Activated CD8-positive, alpha-beta memory T cell treated with anti-CD3 and anti-CD28 coated beads for 4 hours (primary cell): ENCODE results near the gene TRRAP.

ENCODE experiments used
- DNase-seq, 2 donors: peaks; one replicate each; pipeline ENCODE4 v3.0.0-alpha.2; 2020; ENCODE audit warnings: low read depth in 2 of 2

TRRAP gene

DNA sequence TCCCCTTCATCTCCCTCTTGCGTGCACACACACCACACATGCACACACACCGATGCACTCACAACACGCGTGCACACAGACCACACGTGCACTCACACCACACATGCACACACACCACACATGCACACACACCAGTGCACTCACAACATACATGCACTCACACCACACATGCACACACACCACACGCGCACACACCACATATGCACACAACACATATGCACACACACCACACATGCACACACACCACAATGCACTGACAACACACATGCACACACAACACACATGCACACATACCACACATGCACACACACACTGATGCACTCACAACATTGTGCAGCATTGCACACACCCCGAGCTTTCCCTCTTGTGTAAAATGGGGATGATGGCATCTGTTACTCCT, 68.1 kb downstream of the TRRAP start:
- DNase-seq = no peak

- no peak for DNase-seq
Measured at GRCh38 chr7:98949336-98950044, 71.2 kb downstream of the TRRAP start.

DNA sequence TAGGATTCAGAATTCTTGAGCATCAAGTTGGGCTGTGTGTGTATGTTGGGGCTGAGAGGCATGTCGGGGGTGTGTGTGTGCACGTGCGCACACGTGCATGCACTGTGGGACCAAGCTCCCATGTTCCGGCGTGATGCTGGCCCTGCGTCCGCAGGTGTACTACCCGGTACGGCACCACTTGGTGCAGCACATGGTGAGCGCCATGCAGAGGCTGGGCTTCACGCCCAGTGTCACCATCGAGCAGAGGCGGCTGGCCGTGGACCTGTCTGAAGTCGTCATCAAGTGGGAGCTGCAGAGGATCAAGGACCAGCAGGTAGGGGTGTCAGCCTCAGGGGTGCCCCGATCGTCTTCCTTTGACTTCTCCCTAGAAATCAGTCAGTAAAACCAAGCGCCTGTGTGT, 77.7 kb downstream of the TRRAP start:
- no peak for DNase-seq

GRCh38 chr7:98956469-98956868, 78.1 kb downstream of the TRRAP start:
- no peak for DNase-seq

- no peak for DNase-seq
Measured at GRCh38 chr7:98956937-98957336, 78.6 kb downstream of the TRRAP start.

DNA sequence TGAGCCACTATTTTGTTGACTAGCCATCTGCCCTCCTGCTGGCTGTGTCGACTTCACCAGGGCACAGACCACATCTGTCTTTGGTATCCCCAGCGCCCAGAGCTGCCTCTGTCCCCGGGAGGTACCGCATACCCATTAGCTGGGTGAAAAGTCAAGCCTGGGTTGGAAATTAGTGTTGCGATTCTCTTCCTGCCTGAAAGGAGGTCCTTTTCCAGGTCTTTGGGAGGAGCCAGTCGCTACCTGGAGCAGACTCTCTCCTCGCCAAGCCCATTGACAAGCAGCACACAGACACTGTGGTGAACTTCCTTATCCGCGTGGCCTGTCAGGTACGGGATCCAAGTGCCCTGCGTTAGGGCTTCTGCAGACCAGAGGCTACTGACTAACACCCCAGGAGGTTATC, 79.4 kb downstream of the TRRAP start:
- DNase-seq = no peak

DNA sequence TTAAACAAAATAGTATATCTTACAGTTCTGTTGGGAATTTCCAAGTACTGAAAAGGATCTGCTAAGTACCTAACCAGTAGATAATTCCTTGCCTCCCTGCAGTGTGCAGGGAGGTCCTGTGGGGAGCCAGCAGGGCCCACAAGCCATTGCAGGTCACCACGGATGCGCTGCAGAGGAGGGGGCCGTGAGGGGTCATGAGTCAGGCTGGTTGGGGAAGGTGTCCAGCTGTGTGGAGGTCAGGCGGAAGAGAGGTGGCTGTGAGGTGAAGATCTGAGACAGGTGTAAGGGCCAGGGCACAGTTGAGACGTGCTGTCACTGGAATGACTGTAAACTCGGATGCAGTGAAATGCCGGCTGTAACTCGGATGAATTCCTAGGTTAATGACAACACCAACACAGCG, 80.6 kb downstream of the TRRAP start:
- DNase-seq = no peak

DNA sequence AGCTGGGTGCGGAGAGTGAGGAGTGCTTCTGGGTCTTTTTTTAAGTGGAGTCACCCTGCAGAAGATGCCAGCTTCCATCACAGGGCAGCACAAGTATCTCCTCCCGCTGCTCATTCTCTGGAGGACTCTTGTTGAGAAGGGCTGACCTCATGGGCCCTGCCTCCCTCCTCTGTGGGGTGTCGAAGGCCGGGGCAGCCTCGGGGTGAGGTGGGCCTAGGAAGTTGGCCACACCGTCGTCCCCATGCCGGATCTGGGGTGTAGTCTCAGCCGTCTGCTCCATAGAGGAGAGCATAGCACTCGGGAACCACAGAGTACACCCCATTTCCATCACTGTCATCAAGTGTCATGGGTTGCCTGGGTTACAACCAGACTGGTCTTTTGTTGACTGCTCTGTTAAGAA, 85.0 kb downstream of the TRRAP start:
- no peak for DNase-seq

GRCh38 chr7:98964596-98964995, 86.3 kb downstream of the TRRAP start:
- DNase-seq = no peak

GRCh38 chr7:98968621-98969020, 90.3 kb downstream of the TRRAP start:
- DNase-seq = no peak

- no peak for DNase-seq
Measured at GRCh38 chr7:98969386-98969785, 91.1 kb downstream of the TRRAP start.

GRCh38 chr7:98970016-98970615, 91.8 kb downstream of the TRRAP start:
- no peak for DNase-seq

DNA sequence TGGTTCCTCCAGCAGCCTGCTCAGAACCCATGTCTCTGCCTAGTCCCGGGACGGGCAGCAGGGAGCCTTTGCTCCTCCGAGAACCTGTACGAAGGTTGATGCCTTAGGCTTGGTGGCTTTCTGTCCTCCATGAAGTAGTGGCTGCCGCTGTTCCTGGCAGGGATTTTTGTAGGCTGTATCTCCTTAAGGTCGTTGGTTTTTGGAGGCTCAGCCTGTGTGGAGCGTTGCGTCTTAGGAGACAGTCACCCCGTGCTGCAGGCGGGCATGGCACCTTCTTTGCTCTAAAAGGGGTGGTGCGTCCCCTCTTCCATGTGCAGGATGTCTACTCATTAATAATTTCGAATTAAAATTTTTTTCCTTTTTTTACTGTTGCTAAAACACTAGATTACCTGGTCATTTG, 92.5 kb downstream of the TRRAP start:
- DNase-seq = no peak

DNA sequence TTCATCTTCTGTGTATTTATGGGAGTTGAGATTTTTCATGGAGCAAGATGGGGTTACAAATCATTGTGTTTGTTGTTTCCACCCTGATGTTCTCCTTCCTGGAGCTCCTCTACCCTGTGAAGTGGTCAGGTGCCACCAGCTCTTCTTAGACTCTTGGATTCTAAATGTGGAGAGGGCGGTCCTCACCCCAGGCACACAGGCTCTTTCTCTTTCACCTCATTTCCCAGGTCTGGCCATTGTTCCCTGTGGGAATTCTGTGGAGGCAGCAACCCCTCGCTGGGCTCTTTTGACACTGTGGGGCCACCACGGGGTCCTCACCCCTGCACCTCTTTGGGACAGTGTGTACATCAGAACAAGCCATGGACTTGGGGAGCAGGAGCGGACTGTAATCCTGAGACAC, 95.9 kb downstream of the TRRAP start:
- DNase-seq = no peak

- no peak for DNase-seq
Measured at GRCh38 chr7:98974906-98975816, 96.8 kb downstream of the TRRAP start.

DNA sequence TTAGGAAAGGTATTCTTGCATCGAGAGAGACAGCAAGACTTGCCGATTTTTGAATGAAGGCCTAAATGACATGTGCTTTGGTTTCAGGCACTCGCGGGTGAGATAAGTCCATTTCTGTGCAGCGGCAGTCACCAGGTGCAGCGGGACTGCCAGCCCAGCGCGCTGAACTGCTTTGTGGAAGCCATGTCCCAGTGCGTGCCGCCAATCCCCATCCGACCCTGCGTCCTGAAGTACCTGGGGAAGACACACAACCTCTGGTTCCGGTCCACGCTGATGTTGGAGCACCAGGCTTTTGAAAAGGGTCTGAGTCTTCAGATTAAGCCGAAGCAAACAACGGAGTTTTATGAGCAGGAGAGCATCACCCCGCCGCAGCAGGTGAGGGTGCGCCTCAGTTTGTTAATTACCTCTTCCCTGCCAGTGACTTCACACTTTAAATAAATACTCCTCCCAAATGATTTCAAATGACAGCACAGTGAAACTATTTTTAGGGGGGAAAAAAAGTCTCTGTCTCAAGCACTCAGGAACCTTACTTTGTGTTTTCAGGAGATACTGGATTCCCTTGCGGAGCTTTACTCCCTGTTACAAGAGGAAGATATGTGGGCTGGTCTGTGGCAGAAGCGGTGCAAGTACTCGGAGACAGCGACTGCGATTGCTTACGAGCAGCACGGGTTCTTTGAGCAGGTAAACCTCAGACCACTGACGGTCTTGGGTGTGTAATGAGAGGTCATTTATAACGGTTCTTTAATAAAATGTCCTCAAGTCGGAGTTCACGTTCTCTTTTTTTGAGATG, 98.3 kb downstream of the TRRAP start:
- DNase-seq = no peak

- DNase-seq = no peak
Measured at GRCh38 chr7:98978672-98979071, 100.3 kb downstream of the TRRAP start.

- DNase-seq = no peak
Measured at GRCh38 chr7:98981701-98982100, 103.4 kb downstream of the TRRAP start.

DNA sequence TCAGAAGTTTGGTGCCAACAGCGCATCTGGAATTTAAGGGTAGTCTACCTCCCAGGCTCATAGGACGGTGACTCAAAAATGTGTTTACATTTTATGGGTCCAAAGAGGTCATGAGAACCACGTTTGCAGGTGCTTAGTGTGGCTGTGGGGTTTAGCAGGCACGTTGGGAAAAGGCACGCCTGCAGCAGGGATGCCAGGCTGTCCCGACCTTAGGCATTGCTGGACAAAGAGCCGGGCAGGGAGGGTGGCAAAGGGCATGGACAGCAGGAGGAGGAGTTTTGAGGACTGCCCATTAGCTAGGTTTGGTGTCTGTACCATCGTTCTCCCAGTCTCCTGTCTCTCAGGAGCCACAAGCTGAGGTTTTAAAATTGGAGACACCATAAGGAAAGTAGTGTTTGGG, 104.4 kb downstream of the TRRAP start:
- no peak for DNase-seq

GRCh38 chr7:98984126-98984525, 105.8 kb downstream of the TRRAP start:
- no peak for DNase-seq

DNA sequence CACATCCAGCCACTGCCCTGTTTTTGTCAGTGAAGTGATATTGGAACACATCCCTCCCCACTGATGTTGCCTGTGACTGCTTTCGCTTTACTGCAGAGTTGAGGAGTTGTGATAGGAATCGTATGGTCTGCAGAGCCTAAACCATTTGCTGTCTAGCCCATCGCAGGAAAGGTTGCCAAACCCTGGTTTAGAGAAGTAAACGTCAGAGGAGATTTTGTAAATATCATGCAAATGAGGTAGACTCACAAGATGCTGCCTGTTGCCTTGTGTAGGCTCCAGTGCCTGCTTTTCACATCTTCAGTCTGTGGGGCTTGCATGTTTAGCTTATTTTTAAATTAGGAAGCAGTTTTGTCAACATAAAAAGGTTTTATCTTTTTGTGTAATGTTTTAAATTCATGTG, 107.1 kb downstream of the TRRAP start:
- no peak for DNase-seq

DNA sequence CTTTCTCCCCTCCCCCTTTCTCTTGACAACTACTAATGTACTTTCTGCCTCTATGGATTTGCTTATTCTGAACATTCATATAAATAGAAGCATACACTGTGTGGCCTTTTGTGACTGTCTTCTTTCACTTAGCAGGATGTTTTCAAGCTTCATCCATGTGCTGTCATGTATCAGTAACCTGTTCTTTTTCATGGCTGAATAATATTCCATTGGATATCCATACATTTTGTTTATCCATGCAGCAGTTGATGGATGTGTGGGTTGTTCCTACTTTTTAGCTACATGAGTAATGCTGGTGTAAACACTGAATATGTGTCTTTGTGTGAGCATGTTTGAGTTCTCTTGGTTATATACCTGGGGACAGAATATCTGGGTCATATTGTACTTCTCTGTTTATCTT, 107.6 kb downstream of the TRRAP start:
- no peak for DNase-seq
